ENCODE results near the gene FAM120B.
A peak's percentile ranks its signal among the peaks of the same experiment; 100 is the strongest.

FAM120B gene

DNA sequence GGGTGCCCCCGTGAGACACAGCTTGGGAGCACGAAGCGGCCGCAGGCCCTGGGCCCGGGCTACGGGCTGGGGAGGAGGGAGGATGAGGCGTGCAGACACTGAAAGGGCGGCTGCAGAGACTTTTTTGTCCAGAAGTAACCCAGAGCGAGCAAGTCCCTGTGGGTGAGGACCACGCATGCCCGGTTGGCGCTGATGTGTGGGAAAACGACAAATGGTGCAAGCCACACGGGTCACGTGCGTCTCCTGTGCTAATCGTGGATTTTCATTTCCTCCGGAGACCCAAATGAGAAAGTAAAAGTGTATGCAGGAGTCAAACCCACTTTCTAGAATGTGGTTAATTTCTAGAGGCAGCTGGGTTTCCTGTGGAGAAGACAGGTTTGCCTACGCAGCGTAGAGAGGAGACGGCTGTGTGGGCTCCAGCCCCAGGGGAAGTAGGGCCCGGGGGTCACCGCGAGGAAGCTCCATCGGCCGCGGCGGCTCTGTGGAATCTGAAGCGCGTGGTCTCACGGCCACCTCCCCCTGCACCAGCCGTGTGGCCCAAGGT is 34.7 kb upstream of the FAM120B start:
- peak; percentile 51 to 81 (median 55) for DNase-seq (ENCODE audit: low read depth in 3 of 3)

GRCh38 chr6:170272341-170273065 is 34.1 kb upstream of the FAM120B start:
- no peak for DNase-seq (ENCODE audit: low read depth in 3 of 3)

DNA sequence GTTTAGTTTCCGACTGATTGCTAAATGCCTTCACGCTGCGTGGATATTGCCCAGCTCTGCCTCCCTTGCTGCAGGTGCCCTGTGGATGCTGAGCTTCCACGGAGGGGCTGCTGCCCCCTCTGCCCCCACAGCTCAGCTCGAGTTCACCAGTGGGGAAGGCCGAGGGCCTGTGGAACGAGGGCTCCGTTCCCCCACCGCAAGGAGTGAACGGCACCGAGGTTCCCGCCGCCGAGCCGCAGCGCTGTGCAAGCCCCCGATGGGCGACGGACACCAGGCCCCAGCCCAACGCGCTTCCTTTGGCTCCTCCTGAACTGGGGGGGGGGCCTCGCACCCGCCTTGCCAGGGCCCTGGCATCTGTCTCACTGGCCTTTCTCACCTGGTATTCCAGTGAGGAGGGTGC is 33.4 kb upstream of the FAM120B start:
- no peak for DNase-seq (ENCODE audit: low read depth in 3 of 3)

DNA sequence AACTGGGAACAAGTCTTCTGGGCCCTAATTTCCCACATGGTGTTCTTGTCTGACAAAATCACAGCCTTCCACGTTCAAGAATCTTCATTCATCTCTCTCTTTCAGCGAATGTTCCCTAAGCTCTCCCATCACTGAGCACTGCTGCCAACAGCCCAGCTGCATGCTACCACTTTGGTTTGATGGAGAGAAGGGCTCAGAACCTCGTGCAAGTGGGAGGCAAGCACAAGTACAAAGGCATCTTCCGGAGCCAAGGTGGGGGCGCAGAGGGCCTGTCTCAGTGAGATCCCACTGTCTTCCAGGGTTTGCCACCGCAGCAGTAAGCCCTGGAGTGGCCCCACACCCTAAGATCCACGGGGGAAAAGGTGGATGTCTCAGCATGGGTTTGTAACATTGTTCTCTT is 32.9 kb upstream of the FAM120B start:
- no peak for DNase-seq (ENCODE audit: low read depth in 3 of 3)

GRCh38 chr6:170274713-170275560 is 31.6 kb upstream of the FAM120B start:
- DNase-seq (ENCODE audit: low read depth in 3 of 3), result no peak

GRCh38 chr6:170276369-170277057 is 30.0 kb upstream of the FAM120B start:
- DNase-seq (ENCODE audit: low read depth in 3 of 3), result no peak

GRCh38 chr6:170277893-170278742 is 28.4 kb upstream of the FAM120B start:
- no peak for DNase-seq (ENCODE audit: low read depth in 3 of 3)

- DNase-seq (ENCODE audit: low read depth in 3 of 3), result no peak
These were observed 27.8 kb upstream of the FAM120B start for GRCh38 chr6:170278743-170279094.

GRCh38 chr6:170279426-170279825 is 27.1 kb upstream of the FAM120B start:
- no peak for DNase-seq (ENCODE audit: low read depth in 3 of 3)

- DNase-seq (ENCODE audit: low read depth in 3 of 3), result peak in 1 of 3 experiments; percentile 28
These were observed 26.4 kb upstream of the FAM120B start for GRCh38 chr6:170279977-170280688.

DNA sequence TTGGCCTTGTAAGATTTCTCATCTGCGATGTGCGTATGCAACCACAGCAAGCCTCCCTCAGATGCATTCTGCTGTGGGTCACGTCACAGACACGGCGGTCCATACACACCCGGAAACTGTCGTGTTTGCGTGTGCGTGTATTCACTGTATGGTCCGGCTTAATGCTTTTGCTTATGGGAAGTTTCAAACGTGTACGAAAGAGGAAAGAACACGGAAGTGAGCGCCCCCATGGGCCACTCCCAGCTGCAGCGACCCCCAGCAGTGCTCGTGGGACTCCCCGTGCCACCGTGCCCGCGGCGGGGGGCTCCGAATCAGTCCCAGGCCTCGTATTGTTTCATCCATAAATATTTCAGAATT is 25.9 kb upstream of the FAM120B start:
- DNase-seq (ENCODE audit: low read depth in 3 of 3), result no peak

DNA sequence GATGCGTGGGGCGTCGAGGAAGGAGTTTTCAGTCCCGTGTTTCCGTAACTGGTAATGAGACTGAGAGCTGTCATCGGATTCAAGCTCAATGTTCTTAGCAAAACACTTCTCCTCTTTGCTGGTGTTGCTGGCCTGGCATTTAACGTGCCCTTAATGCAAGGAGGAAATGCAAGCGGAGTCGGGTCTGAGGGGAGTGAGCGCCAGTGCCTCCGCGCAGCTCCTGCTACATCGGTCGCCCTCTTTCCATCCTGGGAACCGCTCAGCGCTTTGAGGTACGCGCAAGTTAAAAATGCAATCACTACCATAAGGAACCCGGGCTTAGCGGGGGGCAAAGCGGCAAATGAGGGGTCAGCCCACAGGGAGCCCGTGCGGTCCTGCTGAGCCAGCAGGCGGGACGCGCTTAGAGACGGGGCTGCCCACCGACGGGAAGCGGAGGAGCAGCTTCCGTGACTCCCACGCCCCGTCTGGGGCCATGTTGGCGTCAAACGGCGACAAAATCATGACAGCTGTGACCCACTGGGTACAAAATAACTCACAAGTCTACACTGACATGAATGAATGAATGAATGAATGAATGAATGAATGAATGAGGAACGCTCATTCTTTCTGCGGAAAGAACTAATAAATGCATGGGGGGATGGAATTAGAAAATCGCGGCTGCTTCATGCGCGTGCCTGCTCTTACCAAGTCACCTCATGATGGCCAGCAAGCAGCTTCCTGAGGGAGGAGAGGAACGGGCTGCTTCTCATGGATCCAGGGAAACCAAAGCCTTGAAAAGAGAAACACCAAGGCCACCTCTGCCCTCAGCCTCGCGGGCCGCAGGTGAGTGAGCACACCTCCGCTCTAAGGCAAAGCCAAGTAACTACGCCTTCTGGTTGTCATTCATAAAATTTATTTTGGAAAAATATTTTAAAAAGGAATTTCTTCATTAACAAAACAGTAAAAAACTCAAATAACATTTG is 24.9 kb upstream of the FAM120B start:
- no peak for DNase-seq (ENCODE audit: low read depth in 3 of 3)

DNA sequence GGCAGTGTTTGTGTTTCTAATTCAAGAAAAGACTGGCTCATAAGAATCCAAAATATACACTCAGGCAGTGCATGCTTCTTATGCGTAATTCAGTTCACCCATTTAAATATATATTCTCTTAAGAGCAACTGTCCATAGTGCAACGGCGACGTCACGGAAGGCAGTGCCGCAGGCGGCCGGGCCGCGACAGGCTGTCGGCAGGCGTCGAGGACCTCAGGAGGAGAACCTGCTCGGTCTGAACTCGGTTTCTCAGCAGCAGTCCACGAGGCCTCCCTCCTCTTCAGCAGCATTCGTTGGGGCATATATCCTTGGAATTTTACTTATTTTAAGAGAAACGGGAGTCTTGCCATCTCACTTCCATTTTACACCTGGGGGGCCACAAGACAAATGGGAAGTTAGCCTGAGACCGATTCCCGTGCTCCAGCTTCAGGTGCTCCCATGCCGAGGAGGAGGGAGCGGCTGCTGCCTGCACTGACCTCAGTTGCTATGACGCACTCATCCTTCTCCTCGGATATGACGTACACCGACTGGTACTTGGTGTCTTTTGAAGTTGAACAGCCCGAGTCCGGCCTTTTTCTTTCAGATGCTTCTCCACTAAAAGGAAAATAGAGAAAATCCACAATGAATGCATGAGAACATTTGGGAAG is 23.9 kb upstream of the FAM120B start:
- no peak for DNase-seq (ENCODE audit: low read depth in 3 of 3)

DNA sequence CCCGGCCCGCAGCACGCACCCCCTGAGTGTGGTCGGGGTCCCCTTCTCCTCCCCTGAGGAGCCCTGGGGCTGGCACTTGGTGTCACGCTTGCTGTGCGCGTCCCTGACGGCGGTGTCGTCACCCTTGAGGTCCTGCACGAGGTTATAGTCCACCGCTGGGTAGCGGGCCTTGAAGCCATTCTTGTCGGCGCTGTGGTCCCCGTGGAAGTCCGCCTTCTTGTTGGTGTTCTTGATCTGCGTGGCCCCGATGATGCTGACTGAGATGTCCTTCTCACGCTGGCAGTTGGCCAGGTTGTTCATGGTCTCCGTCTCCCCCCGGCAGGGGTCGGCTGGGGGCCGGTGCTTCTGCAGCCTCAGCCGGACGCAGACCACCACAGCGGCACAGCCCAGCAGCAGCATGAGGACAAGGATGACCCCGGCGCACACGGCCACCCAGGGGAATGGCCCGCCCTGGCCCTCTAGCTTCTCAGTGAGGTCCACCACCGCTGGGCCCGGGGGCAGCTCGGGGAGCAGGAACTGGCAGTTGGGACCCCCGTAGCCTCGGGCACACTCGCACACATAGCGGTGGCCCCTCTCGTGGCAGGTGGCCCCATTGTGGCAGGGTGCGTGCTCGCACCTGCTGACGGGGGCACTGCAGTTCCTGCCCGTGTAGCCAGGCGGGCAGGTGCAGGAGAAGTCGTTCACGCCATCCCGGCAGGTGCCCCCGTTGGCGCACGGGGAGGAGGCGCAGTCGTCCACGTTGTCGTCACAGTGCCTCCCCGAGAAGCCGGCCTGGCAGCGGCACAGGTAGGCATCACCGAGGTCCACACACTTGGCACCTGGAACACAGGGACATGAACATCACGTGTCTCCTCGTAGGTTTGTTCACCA is 23.1 kb upstream of the FAM120B start:
- no peak for DNase-seq (ENCODE audit: low read depth in 3 of 3)

DNA sequence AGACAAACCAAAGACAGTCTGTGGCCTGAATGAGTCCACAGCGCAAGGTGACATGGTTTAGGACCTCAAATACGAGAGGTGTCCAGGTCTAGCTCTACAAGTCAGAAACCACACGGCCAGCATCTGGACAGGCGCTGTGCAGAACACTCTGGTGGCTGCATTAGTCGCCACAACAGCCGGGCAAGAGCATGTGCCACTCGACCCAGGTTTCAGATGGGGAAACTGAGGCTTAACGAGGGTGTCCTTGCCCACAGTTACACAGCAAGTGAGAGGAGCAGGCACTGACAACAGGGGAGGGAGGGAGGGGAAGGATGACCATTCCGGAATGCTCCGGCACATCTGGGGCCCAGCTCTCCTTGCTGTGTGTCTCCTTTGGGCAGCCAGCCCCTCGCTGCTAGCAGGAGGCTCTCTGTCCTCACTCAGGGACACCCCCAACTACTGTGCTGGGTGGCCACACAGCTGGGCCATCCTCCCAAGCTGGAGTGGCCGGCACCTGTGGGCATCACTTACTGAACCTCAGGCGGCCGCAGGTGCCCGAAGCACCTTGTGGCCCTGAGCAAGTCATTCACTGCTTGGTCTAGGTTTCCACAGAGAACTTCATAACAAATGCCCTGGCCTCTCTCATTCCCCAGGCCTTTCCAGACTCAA is 22.3 kb upstream of the FAM120B start:
- DNase-seq (ENCODE audit: low read depth in 3 of 3), result no peak

DNA sequence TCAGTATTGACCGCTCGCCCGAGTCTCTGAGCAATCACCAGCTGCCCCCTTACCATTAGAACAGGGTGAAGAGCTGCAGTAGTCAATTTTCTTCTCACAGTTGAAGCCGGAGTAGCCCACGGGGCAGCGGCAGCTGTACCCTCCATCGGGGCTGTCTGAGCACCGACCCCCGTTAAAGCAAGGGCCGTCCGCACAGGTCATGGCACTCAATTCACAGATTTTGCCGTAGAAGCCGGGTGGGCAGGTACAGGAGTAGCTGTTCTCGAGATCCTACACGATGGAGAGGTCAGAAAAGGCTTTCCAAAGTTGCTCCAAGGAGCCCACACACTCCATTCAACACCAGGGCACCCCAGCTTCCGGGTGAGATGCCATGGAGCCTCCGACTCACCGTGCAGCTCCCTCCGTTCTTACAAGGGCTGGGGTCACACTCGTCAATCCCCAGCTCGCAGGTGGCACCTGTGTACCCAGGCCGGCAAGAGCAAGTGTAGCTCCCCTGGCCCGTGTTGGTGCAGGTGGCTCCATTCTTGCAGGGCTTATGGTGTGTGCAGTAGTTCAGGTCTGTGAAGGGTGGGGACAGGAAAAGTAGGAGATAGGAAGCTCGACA is 21.6 kb upstream of the FAM120B start:
- no peak for DNase-seq (ENCODE audit: low read depth in 3 of 3)

- DNase-seq (ENCODE audit: low read depth in 3 of 3), result no peak
These were observed 21.1 kb upstream of the FAM120B start for GRCh38 chr6:170285482-170285881.

All from stimulated activated CD4-positive, alpha-beta T cell treated with anti-CD3 and anti-CD28 coated beads, TNF-alpha, amount 100 ng/mL, for 24 hours (primary cell).